CD14-positive monocyte (primary cell): Measurements from ENCODE around the gene TUSC7. TPM values are rescaled to one million over a fixed set of nuclear protein-coding genes. Genes with fewer than 3 reads are reported as not detected.

Experiments
- DNase-seq, 3 donors: peaks; one replicate each; pipeline ENCODE4 v3.0.0-alpha.2; 2011 to 2022
- H2AFZ ChIP-seq: 2 replicates; pipeline ENCODE4 v1.6.0; 2012; ENCODE audit warnings: mild to moderate bottlenecking, low read depth, low read length, inconsistent platforms; ENCODE audit not compliant: insufficient read depth, poor library complexity, severe bottlenecking
- H3K27ac ChIP-seq, 2 donors: 1 replicate in 1 of 2; 2 replicates in 1 of 2; pipeline ENCODE4 v1.5.1; 2012 to 2013; ENCODE audit warnings: low read length in 2 of 2, control low read depth in 1 of 2, inconsistent platforms in 1 of 2, low read depth in 1 of 2, mild to moderate bottlenecking in 1 of 2
- H3K27me3 ChIP-seq, 2 donors: one replicate each; pipeline versions ENCODE4 v1.6.0 to v1.6.1; 2011 to 2013; ENCODE audit warnings: low read length in 2 of 2; ENCODE audit not compliant: control insufficient read depth in 2 of 2, insufficient read depth in 2 of 2
- H3K36me3 ChIP-seq, 2 donors: replicated peaks in 1 of 2; 1 replicate in 1 of 2; 2 replicates in 1 of 2; pipeline versions ENCODE4 v1.5.1 to v1.6.1; 2012 to 2013; ENCODE audit warnings: low read length in 2 of 2, control low read depth in 1 of 2, inconsistent platforms in 1 of 2, mild to moderate bottlenecking in 1 of 2; ENCODE audit not compliant: insufficient read depth in 2 of 2, control insufficient read depth in 1 of 2
- H3K4me1 ChIP-seq, 2 donors: 1 replicate in 1 of 2; 2 replicates in 1 of 2; pipeline versions ENCODE4 v1.5.1 to v1.6.1; 2012 to 2013; ENCODE audit warnings: low read length in 2 of 2, control low read depth in 1 of 2, inconsistent platforms in 1 of 2, mild to moderate bottlenecking in 1 of 2, moderate library complexity in 1 of 2; ENCODE audit not compliant: insufficient read depth in 2 of 2, control insufficient read depth in 1 of 2
- H3K4me2 ChIP-seq: replicated peaks from 2 replicates; pipeline ENCODE3; 2012; ENCODE audit warnings: low read length, moderate library complexity, mild to moderate bottlenecking; ENCODE audit not compliant: poor library complexity, severe bottlenecking; ENCODE audit errors: extremely low read depth
- H3K4me3 ChIP-seq, 3 experiments: fragments of 200-600 bp in 1 of 3; sonication (generic) in 1 of 3; replicated peaks in 1 of 3; 1 replicate in 2 of 3; 2 replicates in 1 of 3; pipeline ENCODE4 v1.5.1; 2011 to 2013; ENCODE audit warnings: low read length in 3 of 3, mild to moderate bottlenecking in 3 of 3, control low read depth in 2 of 3, low read depth in 2 of 3, inconsistent platforms in 1 of 3, moderate library complexity in 1 of 3
- H3K79me2 ChIP-seq: 2 replicates; pipeline ENCODE4 v1.6.0; 2012; ENCODE audit warnings: mild to moderate bottlenecking, control low read depth, inconsistent platforms, low read length, moderate library complexity; ENCODE audit not compliant: insufficient read depth
- H3K9ac ChIP-seq: 2 replicates; pipeline ENCODE4 v1.6.0; 2017; ENCODE audit warnings: low read length, mild to moderate bottlenecking; ENCODE audit not compliant: insufficient read depth, poor library complexity, severe bottlenecking
- H3K9me3 ChIP-seq, 2 donors: replicated peaks in 1 of 2; 1 replicate in 1 of 2; 2 replicates in 1 of 2; pipeline versions ENCODE4 v1.5.1 to v1.6.1; 2012 to 2013; ENCODE audit warnings: low read length in 2 of 2, control low read depth in 1 of 2; ENCODE audit not compliant: control insufficient read depth in 1 of 2, insufficient read depth in 1 of 2
- H4K20me1 ChIP-seq: 2 replicates; pipeline ENCODE4 v1.6.0; 2012; ENCODE audit warnings: mild to moderate bottlenecking, low read length, control low read depth, moderate library complexity; ENCODE audit not compliant: insufficient read depth
- H3K27ac Mint-ChIP-seq, 7 donors: one replicate each; pipeline ENCODE4 v1.8.0; 2020; ENCODE audit warnings: mild to moderate bottlenecking in 7 of 7, mixed read lengths in 7 of 7, moderate library complexity in 6 of 7, inconsistent platforms in 2 of 7
- H3K27me3 Mint-ChIP-seq, 3 donors: one replicate each; pipeline ENCODE4 v1.8.0; 2021 to 2022; ENCODE audit warnings: low read depth in 3 of 3, mild to moderate bottlenecking in 3 of 3, mixed read lengths in 3 of 3, moderate library complexity in 3 of 3, inconsistent platforms in 1 of 3
- H3K36me3 Mint-ChIP-seq, 2 donors: one replicate each; pipeline ENCODE4 v1.8.0; 2020; ENCODE audit warnings: mixed read lengths in 2 of 2, inconsistent platforms in 1 of 2, mild to moderate bottlenecking in 1 of 2
- H3K4me1 Mint-ChIP-seq: one replicate; pipeline ENCODE4 v1.8.0; 2020; ENCODE audit warnings: mild to moderate bottlenecking, mixed read lengths
- H3K4me3 Mint-ChIP-seq, 2 donors: one replicate each; pipeline ENCODE4 v1.8.0; 2020; ENCODE audit warnings: mild to moderate bottlenecking in 2 of 2, mixed read lengths in 2 of 2, moderate library complexity in 1 of 2
- H3K9me3 Mint-ChIP-seq, 7 donors: one replicate each; pipeline ENCODE4 v1.8.0; 2020 to 2022; ENCODE audit warnings: mixed read lengths in 7 of 7, mild to moderate bottlenecking in 6 of 7, moderate library complexity in 6 of 7, inconsistent platforms in 2 of 7
- CTCF ChIP-seq: fragments of 200-600 bp; IDR thresholded peaks from one replicate; pipeline ENCODE4 v1.8.0; 2022; ENCODE audit warnings: antibody characterized with exemption, mild to moderate bottlenecking
- WGBS: methylation state at CpG from one replicate; pipeline ENCODE4 v1.1.5; 2013; ENCODE audit warnings: missing lambda C conversion rate; ENCODE audit not compliant: insufficient coverage; 5-methylcytosine and 5-hydroxymethylcytosine counted together
- intact Hi-C, 2 donors: fragments of 100-400 bp; cut with micrococcal nuclease; formaldehyde crosslinking; loops; one replicate each; pipeline versions ENCODE4 v1.15.0 to v1.15.1; 2023
- polyA plus RNA-seq, 3 donors: library from polyadenylated mRNA; depleted of rRNA in 1 of 3; unstranded in 2 of 3; stranded (reverse) in 1 of 3; fragments of 300-500 nt in 2 of 3; fragments of >200 nt in 1 of 3; fragmentation: Illumina TruSeq in 2 of 3; gene quantifications; 1 replicate in 2 of 3; 2 replicates in 1 of 3; pipeline ENCODE4 v1.2.3, GENCODE V29; 2012 to 2021

The TUSC7 gene
- polyA plus RNA-seq, 3 donors, result not detected

GRCh38 chr3:116741467-116741866, 31.9 kb downstream of the TUSC7 start:
- WGBS, result no CpG with 5 or more reads among the region's 1 CpG
- no peak overlapping the region for H3K27ac ChIP-seq
- H4K20me1 ChIP-seq, result no peaks in the 10 kb centered on the region
- no peak overlapping the region for H3K4me3 ChIP-seq
- no peaks in the 10 kb centered on the region for H3K36me3 ChIP-seq
- TF ChIP-seq CTCF, result no peak
- Mint-ChIP-seq H3K4me3 (no peak overlapping the region), H3K4me1 (no peaks in the 10 kb centered on the region), H3K27me3 (peaks cover 0 to 5% (median 0%) of the 10 kb centered on the region in 3 donors), H3K9me3 (peaks cover 0 to 3% (median 1%) of the 10 kb centered on the region in 7 donors), H3K27ac (no peak overlapping the region), H3K36me3 (no peaks in the 10 kb centered on the region)
- no peak overlapping the region for H2AFZ ChIP-seq
- H3K79me2 ChIP-seq, result no peaks in the 10 kb centered on the region
- H3K4me2 ChIP-seq, result no peak overlapping the region
- no peak overlapping the region for H3K9ac ChIP-seq
- intact Hi-C loops, result no loop called here
- H3K27me3 ChIP-seq, result no peaks in the 10 kb centered on the region
- no peak for DNase-seq
- no peaks in the 10 kb centered on the region for H3K4me1 ChIP-seq
- H3K9me3 ChIP-seq, result no peaks in the 10 kb centered on the region

GRCh38 chr3:116743062-116743461, 33.5 kb downstream of the TUSC7 start:
- Mint-ChIP-seq H3K36me3 (no peaks in the 10 kb centered on the region), H3K27me3 (peaks cover 0 to 7% (median 0%) of the 10 kb centered on the region in 3 donors), H3K4me3 (no peak overlapping the region), H3K4me1 (no peaks in the 10 kb centered on the region), H3K9me3 (peaks cover 0 to 3% (median 0%) of the 10 kb centered on the region in 7 donors), H3K27ac (no peak overlapping the region)
- Histone ChIP-seq H3K79me2 (no peaks in the 10 kb centered on the region), H3K4me3 (no peak overlapping the region), H3K36me3 (no peaks in the 10 kb centered on the region), H2AFZ (no peak overlapping the region), H3K9ac (no peak overlapping the region), H3K27ac (no peak overlapping the region), H3K27me3 (no peaks in the 10 kb centered on the region), H3K9me3 (no peaks in the 10 kb centered on the region), H3K4me2 (no peak overlapping the region), H3K4me1 (no peaks in the 10 kb centered on the region), H4K20me1 (no peaks in the 10 kb centered on the region)
- intact Hi-C loops, result no loop called here
- no peak for DNase-seq
- no peak for TF ChIP-seq CTCF
